GM21737 (cell line): Measurements from ENCODE around the gene CCDC170.
"Not testable (repeated sequence)": the region's sequence is repeated elsewhere in the genome, so short reads cannot be mapped to it uniquely, and the experiment has no call there.

Source experiments
- ATAC-seq: cut with Tn5 transposase; IDR thresholded peaks from one replicate; pipeline ENCODE4 v1.9.1; 2021; ENCODE audit warnings: mild to moderate bottlenecking, moderate library complexity; ENCODE audit not compliant: unreplicated experiment

The CCDC170 gene, protein sequence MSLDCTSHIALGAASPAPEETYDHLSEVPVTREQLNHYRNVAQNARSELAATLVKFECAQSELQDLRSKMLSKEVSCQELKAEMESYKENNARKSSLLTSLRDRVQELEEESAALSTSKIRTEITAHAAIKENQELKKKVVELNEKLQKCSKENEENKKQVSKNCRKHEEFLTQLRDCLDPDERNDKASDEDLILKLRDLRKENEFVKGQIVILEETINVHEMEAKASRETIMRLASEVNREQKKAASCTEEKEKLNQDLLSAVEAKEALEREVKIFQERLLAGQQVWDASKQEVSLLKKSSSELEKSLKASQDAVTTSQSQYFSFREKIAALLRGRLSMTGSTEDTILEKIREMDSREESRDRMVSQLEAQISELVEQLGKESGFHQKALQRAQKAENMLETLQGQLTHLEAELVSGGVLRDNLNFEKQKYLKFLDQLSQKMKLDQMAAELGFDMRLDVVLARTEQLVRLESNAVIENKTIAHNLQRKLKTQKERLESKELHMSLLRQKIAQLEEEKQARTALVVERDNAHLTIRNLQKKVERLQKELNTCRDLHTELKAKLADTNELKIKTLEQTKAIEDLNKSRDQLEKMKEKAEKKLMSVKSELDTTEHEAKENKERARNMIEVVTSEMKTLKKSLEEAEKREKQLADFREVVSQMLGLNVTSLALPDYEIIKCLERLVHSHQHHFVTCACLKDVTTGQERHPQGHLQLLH

DNA sequence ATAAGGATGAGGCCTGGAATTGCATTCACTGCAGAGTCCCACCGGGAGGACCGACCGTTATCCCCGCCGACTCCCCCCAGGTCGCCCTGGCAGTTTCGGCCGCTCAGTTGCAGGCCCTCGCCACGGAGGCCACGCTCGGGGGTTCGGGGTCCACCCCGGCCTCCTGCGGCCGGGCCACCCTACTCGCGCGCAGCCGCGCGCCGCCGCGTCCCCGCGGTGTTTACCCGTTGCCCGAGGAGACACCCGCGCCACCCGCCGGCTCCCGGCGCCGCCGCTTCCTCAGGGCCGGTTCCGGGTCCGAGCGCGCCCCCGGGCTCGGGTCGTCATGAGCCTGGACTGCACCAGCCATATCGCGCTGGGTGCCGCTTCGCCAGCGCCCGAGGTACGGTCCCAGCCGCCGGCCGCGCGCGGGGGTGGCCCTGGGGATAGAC lies at the start of gene CCDC170:
TSS of gene CCDC170 (plus strand) at position 214 of the 431 bp plus-strand sequence. CDS start at position 326, 112 bp downstream.
- no peak for ATAC-seq

DNA sequence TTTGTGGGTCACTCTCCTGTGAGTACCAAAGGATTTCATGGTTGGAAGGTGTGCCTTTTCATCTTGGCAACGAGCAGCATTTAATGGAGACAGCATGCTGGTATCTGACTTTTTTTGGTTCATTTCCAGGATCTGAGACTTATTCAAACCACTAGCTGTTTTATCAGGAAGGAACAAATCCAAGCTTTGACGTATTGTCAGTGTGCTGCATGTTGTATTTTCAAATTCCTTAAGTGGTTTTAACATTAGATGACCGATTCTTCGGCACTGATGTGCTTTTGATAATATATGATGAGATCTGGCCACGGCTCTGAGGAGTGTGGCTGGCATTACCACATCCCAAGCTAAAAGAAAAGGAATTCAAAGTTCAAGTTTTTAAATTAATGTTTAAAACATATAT lies 48.3 kb upstream of the CCDC170 start:
- ATAC-seq, result no peak

DNA sequence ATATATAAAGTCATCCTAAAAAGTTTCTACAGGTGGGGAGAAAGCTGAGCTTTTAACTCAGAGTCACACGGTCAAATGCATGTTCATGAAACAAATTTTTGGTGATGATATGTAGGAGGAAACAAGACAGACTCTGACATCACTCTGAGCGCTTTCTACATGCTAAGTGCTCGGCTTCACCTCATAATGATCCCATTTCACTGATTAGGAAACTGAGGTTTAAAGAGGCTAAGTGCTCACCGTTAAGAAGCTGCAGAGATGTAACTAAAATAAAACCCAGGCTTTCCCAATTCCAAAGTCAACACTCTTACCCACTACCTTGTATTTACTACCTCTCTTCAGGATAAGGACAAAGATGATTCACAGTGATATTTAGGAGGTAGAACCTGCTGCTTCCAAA lies 46.6 kb upstream of the CCDC170 start:
- ATAC-seq, result no peak

DNA sequence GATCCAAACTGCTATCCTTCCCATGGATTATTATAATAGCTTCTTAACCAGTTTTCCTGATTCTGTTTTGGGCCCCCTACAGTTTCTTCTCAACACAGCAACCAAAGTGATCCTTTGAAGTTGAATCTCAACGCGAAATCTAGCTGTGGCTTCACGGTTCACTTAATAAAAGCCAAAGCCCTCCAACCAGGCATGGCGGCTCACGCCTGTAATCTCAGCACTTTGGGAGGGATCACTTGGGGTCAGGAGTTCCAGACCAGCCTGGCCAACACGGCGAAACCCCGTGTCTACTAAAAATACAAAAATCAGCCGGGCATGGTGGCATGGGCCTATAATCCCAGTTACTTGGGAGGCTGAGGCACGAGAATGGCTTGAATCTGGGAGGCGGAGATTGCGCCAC lies 45.2 kb upstream of the CCDC170 start:
- ATAC-seq, result no peak

DNA sequence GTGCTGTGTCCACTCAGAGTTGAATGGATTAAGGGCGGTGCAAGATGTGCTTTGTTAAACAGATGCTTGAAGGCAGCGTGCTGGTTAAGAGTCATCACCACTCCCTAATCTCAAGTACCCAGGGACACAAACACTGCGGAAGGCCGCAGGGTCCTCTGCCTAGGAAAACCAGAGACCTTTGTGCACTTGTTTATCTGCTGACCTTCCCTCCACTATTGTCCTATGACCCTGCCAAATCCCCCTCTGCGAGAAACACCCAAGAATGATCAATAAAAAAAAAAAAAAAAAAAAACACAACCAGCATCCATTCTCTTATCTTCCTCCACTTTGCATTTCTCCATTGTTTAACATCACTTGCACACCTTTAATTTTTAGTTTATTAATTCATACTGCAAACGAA lies 42.9 kb upstream of the CCDC170 start:
- ATAC-seq, result not testable (repeated sequence)

DNA sequence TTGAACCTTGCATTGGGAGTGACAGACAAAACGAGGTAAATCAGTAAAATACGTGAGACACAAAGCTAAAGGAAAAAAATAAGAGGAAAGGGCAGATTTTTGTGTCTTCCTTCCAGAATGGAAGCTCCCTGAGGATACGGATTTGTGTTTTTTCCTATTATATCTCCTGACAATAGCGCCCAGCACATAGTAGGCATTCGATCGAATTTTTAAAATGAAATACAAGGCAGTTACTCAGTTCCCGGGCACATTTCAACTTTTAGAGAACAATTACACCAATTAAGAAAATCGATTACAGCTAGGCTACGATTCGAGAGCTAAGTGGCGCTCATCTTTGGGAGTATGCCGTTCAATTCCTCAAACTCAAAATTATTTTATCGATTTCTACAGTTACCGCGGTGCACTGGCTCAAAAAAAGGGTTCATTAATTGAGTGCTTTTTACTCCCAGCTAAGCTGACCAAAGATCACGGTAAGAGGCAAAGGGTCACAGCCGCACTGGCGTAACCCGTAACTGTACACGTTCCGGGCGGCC lies 42.3 kb upstream of the CCDC170 start:
- no peak for ATAC-seq

DNA sequence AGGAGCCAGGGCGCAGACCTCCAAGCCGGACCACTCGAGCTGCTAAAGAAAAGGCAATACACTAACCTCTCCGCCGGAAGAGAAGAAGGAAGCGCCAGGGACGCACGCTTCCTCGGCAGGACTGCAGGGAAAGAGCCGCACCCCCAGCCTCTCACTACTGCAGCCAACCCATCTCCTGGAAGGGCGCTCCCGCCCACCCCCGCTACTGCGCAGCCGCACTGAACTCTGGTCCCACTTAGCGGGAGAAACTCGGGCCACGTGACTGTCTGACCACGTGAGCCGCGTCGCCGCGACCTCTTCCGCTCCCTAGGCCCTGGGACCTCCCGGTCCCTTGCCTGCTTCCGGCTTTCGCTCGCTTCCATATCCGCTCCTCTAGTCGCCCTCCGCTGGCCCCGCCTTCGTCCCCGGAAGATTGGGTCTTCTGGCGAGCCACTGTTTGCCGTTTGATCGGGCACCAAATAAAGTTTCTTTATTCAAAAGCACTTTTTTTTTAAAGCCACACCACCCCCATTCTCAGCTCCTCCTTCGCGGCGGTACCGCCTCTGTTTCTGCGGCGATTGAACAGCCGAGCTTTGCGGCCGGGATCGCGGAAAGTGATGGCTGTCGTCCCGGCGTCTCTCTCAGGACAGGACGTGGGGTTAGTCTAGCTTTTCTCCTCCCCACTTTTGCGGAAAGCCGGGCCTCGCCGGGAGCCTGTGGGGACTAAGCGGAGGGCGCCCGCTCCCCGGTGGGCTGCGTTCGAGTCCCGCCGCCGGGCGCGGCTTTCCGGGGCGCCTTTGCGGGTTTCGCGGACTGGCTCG lies 41.7 kb upstream of the CCDC170 start, which contains the start of gene RMND1:
TSS of gene RMND1 (minus strand) at position 177 of the 800 bp plus-strand sequence. CDS start 6,315 bp downstream, outside the sequence.
- ATAC-seq, result peak; percentile 98

DNA sequence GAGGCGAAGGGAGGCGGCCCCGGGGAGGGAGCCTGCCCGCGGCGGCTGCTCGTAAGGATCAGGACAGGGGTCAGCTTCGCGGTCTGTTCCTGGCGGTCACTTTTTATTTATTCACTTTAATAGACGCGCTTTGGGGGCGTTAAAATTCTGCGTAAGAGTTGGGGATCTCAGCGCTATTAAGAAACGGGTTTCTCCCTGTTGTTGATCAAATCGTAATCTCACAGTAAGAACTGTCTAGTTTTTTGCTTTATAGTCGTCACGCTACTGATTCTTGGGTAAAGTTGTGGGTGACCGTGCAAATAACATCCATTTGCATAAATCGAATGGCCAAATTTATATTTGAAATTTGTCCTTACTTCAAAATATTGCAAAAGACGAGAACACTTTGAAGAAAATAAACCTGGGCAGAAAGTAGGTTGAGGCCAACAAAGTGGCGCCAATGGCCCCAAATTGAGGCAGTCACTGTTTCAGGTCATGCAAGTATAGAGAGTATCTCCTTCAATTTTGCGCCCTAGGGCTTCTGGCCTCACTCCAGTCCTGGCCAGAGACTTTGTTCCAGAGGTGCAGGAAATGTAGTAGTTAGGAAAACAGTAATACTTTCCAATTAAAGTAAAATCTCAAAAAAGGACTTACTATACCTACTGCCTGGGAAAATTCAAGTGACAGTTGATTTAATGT lies 40.9 kb upstream of the CCDC170 start:
- no peak for ATAC-seq

DNA sequence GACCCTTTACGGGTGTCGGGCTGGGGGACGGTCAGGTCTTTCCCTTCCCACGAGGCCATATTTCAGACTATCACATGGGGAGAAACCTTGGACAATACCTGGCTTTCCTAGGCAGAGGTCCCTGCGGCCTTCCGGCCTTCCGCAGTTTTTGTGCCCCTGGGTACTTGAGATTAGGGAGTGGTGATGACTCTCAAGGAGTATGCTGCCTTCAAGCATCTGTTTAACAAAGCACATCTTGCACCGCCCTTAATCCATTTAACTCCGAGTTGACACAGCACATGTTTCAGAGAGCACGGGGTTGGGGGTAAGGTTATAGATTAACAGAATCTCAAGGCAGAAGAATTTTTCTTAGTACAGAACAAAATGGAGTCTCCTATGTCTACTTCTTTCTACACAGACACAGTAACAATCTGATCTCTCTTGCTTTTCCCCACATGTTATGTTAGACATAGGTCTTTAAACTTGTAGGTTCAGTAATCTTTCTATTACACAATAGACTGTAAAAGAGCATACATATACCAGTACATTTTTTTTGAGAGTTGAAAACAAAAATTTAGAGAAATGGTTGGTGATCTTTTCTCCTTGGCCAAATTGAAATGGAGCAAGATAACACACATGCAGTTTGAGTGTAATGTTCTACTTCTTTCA lies 37.9 kb upstream of the CCDC170 start:
- not testable (repeated sequence) for ATAC-seq

DNA sequence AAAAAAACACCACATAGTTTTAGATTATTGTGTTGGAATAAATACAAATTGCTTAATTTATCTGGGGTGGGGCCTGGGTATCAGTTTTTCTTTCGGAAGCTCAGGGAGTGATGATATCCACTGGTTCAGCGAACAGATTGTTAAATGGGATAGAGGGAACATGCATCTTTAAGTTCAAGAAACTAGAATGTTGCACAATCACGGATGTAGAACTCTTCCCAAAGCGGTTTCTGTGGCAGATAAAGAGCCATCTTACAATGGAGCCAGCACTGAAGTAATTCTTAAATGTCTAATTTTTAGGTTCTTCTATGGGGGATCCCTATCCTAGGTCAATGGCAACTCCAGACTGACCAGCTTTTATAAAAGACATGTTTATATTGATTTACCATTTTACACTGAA lies 32.1 kb upstream of the CCDC170 start:
- ATAC-seq, result no peak

DNA sequence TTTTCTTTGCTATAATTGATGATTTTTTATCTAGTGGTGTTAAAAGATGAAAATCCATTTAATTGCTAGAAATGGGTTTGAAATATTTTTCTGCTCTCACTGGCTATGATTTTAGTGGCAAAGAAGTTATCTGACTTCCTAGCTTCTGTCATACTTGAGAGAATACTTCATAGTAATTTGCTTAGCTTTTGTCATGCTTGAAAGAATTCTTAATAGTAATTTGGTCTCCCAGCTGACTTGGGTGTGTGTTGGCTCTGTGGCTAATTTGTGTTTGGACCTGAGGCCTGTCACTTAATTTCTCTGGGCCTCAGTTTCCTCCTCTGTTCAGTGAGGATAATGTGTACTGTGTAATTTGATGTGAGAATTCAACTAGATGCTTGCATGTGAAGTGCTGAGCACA lies 29.1 kb upstream of the CCDC170 start:
- no peak for ATAC-seq

DNA sequence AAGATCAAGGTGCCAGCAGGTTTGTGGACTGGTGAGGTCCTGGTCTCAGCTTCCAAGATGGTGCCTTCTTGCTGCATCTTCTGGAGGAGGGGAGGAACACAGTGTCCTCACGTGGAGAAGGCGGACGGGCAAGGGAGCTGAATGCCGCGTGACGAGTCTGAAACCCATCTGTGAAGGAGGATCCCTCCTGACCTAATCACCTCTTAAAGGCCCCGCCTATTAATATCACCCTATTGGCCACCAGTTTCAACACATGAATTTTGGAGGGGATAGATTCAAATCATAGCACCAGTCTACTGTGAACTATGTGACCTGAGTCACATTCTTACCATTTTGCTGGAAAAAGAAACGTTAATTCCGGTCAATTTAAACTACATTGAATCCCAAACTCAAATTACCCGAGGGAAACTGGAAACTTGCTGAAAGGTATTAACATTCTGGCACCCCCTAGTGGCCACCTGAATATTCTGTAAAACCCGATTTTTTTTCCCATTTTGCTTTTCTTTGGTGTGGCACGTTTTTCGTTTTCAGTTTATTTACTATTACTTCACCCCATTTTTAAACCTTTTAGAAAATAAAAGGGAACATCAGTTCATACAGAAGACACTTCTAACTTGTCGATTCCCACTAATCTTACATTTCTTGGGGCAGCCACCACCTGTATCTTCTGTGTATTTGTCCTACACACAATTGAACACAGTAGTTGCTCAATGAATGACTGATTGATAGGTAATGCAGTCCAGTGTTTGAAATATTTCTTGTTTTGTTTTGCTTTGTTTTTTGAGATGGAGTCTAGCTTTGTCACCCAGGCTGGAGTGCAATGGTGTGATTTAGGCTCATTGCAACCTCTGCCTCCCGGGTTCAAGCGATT lies 17.9 kb upstream of the CCDC170 start:
- no peak for ATAC-seq

DNA sequence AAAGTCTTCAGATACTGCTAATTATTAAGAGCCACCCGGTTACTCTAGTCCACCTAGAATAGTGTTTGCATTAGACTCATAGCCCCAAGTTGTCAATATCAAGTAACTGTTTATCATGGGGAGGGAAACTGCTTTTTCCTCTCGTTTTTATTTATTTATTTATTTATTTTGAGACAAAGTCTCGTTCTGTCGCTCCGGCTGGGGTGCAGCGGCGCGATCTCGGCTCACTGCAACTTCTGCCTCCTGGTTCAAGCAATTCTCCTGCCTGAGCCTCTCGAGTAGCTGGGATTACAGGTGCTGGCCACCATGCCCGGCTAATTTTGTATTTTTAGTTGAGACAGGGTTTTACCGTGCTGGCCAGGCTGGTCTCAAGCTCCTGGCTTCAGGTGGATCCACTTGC lies 16.1 kb upstream of the CCDC170 start:
- ATAC-seq, result no peak

DNA sequence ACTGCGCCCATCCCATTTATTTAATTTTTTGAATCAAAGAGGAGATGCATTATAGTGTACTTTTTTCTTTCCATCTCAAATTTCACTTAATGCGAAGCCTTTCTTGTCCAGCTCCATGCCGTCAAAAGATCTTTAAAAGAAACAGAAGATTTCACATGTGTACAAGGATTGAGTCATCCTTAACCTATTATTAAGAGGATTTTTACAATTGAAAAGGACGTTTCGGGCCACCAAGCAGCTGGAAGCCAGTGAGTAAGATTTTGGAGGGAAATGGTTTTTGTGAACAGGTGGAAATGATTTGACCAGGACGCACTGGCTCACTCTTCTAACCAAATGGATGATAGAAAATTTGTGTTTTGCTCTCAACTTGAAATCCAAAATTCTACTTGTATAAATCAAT lies 15.1 kb upstream of the CCDC170 start:
- ATAC-seq, result no peak

DNA sequence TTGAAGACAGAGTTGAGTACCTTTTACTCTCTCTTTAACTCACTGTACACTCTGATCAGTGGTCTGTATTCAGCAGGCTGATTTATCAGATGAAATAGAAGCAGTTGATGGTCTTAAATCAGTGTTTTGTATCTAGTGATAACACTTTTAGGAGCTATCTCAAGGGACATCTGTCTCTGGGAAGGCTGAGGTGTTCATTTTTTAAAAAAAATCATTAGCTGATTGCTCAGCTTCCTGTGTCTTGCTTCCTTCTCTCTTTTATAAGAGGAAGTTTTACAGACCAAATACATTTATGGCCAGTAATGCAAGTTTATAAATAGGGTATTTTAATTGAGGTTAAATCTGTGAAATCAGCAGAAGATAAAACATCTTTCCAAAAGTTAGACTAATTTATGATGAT lies 12.0 kb upstream of the CCDC170 start:
- no peak for ATAC-seq

DNA sequence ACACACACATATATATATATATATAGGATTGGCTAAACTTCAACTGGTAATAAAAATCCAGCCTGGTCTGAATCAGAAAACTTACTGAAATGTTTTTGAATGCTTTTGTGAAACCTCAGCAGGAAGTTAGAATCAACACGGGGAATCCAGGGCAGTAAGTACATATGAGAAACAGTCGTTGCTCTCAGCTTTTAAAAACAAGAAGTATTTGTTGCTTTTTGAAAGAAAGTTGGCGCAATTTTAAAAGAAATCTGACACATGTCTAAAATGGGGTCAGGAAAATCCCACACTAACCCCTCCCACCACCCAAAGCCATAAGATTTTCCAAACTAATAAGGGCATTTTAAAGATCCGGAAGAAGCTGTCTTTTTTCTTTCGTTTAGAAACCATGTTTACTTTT lies 11.5 kb upstream of the CCDC170 start:
- no peak for ATAC-seq

DNA sequence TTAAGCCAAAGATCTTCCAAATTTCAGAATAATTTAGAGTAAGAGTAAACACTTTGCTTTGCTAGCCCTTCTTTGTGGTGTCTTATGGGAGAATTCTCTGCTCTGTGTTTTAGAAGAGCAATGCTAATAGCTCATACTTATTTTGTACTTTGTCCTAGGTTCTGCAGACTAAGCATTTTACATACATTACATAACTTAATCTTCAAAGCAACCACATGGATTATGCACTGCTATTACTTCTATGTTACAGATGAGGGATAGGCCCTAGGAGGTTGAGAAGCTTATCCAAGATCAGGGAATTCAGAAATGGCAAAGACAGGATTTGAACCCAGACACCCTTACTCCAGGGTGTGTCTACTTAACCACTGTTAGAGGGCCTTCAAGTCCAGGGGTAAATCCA lies 9.8 kb upstream of the CCDC170 start:
- ATAC-seq, result no peak

DNA sequence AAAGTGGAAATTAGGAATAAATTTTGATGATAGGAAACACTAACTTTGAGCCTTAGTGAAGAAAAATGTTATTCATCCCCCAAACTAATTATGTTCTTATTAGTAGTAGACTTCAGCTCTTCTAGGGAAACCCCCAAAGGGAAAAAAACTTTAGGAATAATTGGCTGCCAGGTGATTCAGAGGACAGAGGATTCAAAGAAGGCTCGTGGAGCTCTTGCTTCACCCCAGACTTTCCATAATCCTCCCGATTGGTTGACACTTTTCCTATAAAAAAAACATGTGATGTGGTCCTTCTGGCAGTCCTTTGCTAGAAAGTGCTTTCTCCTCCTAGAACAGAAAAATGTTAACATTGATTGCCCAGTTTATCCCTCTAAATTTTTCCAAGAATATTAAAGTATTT lies 5.6 kb upstream of the CCDC170 start:
- ATAC-seq, result no peak

DNA sequence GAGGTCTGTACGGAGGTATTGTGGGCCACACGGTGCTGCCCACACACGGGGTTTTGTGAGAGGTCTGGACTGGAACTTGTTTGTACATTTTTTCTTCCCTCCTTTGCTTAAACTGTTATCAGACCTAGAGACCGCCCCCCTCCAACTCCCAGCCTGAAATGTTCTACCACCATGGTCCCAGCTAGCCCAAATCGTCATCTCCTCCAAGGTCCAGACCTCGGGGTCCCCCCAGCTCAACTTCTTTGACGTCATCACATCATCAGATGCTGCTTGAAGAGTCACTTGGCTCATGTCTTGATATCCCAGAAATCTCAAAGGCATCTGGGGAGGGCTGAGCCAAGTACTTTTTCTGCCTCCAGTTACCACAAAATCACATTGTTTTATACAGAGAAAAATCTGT lies 2.8 kb upstream of the CCDC170 start:
- no peak for ATAC-seq
